Fibroblast of the aortic adventitia (primary cell): ENCODE measurements around the gene BLACAT1. TPM values are rescaled to one million over a fixed set of nuclear protein-coding genes. Genes with fewer than 3 reads are reported as not detected.

Source experiments
- DNase-seq: peaks from one replicate; pipeline ENCODE4 v3.0.0-alpha.2; 2010; ENCODE audit warnings: low read depth
- H3K4me3 ChIP-seq: 2 replicates; pipeline ENCODE4 v1.5.1; 2011; ENCODE audit warnings: low read depth, mild to moderate bottlenecking, control low read depth, low read length, moderate library complexity
- total RNA-seq: library from RNA; depleted of rRNA; stranded (reverse); fragments of >200 nt; gene quantifications from 2 replicates; pipeline ENCODE4 v1.2.3, GENCODE V29; 2012; ENCODE audit warnings: low replicate concordance
- TF ChIP-seq, protein P1 (sequence below): IDR thresholded peaks from 2 replicates; pipeline ENCODE4 v1.5.1; 2011; ENCODE audit warnings: mild to moderate bottlenecking, low read length, control low read depth, inconsistent platforms; ENCODE audit not compliant: insufficient read depth

Gene BLACAT1
- total RNA-seq, 1 donor: 0.09 TPM

DNA sequence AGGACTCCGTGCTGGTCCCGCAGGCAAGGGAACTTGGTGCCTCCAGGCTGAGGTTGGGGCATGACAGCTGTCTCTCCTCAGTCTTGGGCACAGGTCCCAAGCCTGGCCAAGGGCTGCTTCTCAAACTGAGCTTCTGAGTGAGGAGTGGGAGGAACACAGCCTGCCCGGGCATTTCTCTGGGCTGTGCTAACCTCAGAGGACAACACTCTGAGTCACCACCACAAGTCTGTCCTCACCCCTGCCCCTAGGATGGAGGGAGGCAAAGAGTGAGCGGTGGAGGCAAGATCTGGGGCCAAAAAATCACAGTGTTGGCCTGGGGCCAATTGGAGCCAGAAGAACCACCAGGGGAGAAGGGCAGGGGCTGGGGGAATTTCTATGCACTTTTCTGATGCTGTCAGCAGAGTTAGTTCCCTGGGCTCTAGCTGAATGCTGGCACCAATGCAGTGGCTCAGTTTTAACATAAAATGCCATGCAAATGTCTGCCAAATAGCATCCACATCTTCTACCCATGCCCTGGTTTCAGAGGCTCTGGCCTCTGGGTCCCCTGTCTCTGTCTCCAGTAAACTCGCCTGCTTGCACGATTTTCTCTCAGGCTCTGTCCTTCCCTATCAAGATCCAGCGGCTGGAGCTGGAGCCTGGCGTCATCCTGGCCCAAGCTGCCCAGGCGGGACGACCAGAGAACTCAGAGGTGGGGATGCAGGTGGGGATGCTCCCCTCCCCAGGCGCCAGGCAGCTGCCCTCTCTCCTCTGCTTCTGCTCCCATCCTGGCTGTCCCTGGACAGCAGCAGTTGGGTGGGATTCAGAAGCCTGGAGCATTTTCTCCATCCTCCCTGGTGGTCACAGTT lies 37.6 kb upstream of the BLACAT1 start:
- DNase-seq: peak; percentile 80
- H3K4me3 ChIP-seq: no peak overlapping the region
- TF ChIP-seq, protein P1, sequence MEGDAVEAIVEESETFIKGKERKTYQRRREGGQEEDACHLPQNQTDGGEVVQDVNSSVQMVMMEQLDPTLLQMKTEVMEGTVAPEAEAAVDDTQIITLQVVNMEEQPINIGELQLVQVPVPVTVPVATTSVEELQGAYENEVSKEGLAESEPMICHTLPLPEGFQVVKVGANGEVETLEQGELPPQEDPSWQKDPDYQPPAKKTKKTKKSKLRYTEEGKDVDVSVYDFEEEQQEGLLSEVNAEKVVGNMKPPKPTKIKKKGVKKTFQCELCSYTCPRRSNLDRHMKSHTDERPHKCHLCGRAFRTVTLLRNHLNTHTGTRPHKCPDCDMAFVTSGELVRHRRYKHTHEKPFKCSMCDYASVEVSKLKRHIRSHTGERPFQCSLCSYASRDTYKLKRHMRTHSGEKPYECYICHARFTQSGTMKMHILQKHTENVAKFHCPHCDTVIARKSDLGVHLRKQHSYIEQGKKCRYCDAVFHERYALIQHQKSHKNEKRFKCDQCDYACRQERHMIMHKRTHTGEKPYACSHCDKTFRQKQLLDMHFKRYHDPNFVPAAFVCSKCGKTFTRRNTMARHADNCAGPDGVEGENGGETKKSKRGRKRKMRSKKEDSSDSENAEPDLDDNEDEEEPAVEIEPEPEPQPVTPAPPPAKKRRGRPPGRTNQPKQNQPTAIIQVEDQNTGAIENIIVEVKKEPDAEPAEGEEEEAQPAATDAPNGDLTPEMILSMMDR: no peak

DNA sequence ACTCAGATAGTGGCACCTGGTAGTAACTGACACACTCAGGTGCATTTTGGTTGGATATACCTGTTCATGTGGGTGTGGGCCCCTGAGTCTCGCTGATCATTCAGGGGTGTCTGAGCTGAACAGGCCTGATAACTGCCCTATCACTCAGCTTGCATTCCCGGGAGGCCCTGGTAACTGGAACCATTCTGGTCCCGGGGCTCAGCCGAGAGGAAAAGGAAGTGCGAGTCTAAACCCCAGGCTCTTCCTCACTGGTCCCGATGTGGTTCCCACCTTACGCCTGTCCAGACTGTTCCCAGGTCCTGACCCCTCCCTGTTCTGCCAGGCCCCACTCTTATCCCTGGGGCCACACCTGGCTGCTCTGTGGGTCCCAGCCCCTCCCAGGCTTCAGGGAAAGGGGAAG lies 36.9 kb upstream of the BLACAT1 start:
- TF ChIP-seq, protein P1: no peak
- DNase-seq: no peak
- H3K4me3 ChIP-seq: no peak overlapping the region

DNA sequence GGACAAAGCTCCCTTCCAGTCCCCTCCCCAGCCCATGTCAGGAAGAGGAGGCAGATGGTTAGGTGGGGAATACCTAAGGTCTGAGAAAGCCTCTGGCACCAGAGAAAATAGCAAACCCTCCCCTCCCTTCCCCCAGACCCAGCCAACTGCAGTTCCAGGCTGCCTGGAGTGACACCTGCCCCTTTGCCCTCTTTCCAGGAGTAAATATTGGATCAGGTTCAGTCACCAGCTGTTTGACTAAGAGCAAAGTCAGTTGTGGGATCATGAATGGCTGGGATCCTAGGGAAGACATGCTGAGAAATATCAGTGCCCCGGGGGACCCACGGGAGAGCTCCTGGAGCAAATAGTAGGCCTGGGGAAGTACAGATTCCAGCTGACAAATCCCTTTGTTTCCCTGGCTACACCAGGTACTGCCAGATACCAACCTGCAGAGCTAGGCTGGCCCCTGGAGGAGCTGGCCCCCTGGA lies 36.4 kb upstream of the BLACAT1 start:
- no peak overlapping the region for H3K4me3 ChIP-seq
- DNase-seq: no peak
- TF ChIP-seq, protein P1: no peak

DNA sequence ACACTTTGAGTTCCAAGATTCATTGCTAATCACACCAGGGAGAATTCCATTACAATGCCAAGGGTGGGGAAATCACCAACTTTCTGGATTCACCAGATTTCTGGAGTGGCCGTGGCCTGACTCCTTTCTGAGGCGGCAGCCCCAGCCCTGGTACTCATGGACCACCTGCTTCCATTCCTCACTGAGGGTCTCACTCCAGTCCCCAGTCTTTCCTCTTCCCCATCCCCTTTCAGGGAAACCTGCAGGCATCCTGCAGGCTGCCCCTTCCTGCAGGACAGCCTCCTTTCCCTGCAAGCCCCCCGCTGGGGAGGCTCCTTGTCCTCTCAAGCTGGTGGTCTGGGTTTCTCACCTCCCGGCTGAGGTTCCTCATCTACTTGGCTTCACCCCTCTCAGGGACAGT lies 35.9 kb upstream of the BLACAT1 start:
- no peak overlapping the region for H3K4me3 ChIP-seq
- TF ChIP-seq, protein P1: no peak
- peak; percentile 50 for DNase-seq

DNA sequence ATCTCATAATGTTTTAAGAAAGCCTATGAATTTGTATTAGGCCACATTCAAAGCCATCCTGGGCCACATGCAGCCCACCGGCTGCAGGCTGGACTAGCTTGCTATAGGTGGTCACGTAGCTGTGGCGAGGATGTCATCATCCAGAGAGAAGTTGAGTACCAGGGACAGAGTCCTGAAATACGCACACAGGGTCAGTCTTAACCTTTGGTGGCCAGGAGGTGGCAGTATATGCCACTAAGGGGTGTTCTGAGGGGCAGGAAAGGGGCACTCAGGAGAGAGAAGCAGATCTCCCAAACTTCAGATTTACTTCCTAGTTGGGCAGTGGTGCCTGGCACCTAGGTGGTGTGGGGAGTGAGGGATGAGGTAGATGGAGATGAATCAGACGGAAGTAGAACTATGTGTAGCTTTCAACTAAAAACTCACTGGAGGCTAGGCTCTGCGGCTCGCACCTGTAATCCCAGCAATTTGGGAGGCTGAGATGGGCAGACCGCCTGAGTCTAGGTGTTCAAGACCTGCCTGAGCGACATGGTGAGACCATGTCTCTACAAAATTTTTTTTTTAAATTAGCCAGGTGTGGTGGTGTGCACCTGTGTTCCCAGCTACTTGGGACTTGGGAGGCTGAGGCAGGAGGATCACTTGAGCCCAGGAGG lies 32.4 kb upstream of the BLACAT1 start:
- TF ChIP-seq, protein P1: peak; percentile 77
- DNase-seq: peak; percentile 71
- H3K4me3 ChIP-seq: no peak overlapping the region

DNA sequence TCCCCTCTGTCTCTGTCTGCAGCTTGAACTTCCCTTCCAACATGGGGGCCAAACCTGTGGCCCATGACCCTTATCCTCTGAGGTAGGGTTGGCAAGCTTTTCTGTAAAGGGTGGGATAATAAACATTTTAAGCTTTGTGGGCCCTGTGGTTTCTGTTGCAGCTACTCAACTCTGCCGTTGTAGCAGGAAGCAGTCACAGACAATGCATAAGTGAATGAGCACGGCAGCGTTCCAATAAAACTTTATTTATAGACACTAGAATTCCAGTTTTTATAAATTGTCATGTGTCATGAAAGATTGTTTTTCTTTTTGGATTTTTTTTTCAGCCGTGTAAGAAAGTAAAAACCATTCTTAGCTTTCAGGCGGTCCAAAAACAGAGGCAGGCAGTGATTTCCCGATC lies 30.4 kb upstream of the BLACAT1 start:
- TF ChIP-seq, protein P1: no peak
- DNase-seq: no peak
- no peak overlapping the region for H3K4me3 ChIP-seq
